Hepatocyte (in vitro differentiated cells): Measurements from ENCODE around the gene DLL1. TPM values are rescaled to one million over a fixed set of nuclear protein-coding genes. Genes with fewer than 3 reads are reported as not detected.

Source experiments
- DNase-seq: peaks from one replicate; pipeline ENCODE4 v3.0.0-alpha.2; 2016; ENCODE audit warnings: low spot score
- H2AFZ ChIP-seq: fragments of 200-600 bp; sonication (generic); 2 replicates; pipeline ENCODE4 v1.6.0; 2016; ENCODE audit warnings: antibody characterized with exemption, mild to moderate bottlenecking
- H3K27ac ChIP-seq: fragments of 200-600 bp; sonication (generic); 2 replicates; pipeline ENCODE4 v1.5.1; 2016; ENCODE audit warnings: mild to moderate bottlenecking
- H3K27me3 ChIP-seq: fragments of 200-600 bp; sonication (generic); 2 replicates; pipeline ENCODE4 v1.6.1; 2016
- H3K36me3 ChIP-seq: fragments of 200-600 bp; sonication (generic); replicated peaks from 2 replicates; pipeline ENCODE4 v1.5.1; 2016; ENCODE audit warnings: low read depth; ENCODE audit not compliant: insufficient read depth
- H3K4me1 ChIP-seq: fragments of 200-600 bp; sonication (generic); 2 replicates; pipeline ENCODE4 v1.5.1; 2016; ENCODE audit warnings: mild to moderate bottlenecking, moderate library complexity; ENCODE audit not compliant: insufficient read depth
- H3K4me2 ChIP-seq: fragments of 200-600 bp; sonication (generic); 2 replicates; pipeline ENCODE4 v1.6.0; 2016
- H3K4me3 ChIP-seq: fragments of 200-600 bp; sonication (generic); 2 replicates; pipeline ENCODE4 v1.5.1; 2016; ENCODE audit warnings: mild to moderate bottlenecking
- H3K79me2 ChIP-seq: fragments of 200-600 bp; sonication (generic); 2 replicates; pipeline ENCODE4 v1.6.0; 2017; ENCODE audit warnings: mild to moderate bottlenecking
- H3K9me2 ChIP-seq: fragments of 200-600 bp; sonication (generic); replicated peaks from 2 replicates; pipeline ENCODE4 v1.6.0; 2017; ENCODE audit warnings: mild to moderate bottlenecking; ENCODE audit not compliant: insufficient read depth
- H3K9me3 ChIP-seq: fragments of 200-600 bp; sonication (generic); 2 replicates; pipeline ENCODE4 v1.5.1; 2016; ENCODE audit warnings: low read depth, mild to moderate bottlenecking
- H4K20me1 ChIP-seq: fragments of 200-600 bp; sonication (generic); 2 replicates; pipeline ENCODE4 v1.6.0; 2016; ENCODE audit warnings: mild to moderate bottlenecking; ENCODE audit not compliant: insufficient read depth, poor library complexity, severe bottlenecking
- EZH2 ChIP-seq: fragments of 200-600 bp; sonication (generic); IDR thresholded peaks from 2 replicates; pipeline ENCODE4 v1.6.1; 2016; ENCODE audit warnings: antibody characterized with exemption, mild to moderate bottlenecking, borderline replicate concordance
- EZH2phosphoT487 ChIP-seq: fragments of 200-600 bp; sonication (generic); IDR thresholded peaks from one replicate; pipeline ENCODE4 v1.6.1; 2018; ENCODE audit warnings: antibody characterized with exemption, mild to moderate bottlenecking, low read depth, moderate library complexity; ENCODE audit not compliant: unreplicated experiment, severe bottlenecking
- WGBS: methylation state at CpG from one replicate; pipeline ENCODE4 v1.1.6; 2016; ENCODE audit warnings: low lambda C conversion rate; ENCODE audit errors: missing lambda C conversion rate; 5-methylcytosine and 5-hydroxymethylcytosine counted together
- polyA plus RNA-seq: library from polyadenylated mRNA; unstranded; fragments of >200 nt; fragmentation: Nextera tagmentation; extraction: Ambion mirVana; gene quantifications from 2 replicates; pipeline ENCODE4 v1.2.1, GENCODE V29; 2016
- total RNA-seq: library from RNA; depleted of rRNA; stranded (reverse); fragments of >200 nt; gene quantifications from 2 replicates; pipeline ENCODE4 v1.2.3, GENCODE V29; 2014
- TF ChIP-seq, protein P1 (sequence below): fragments of 200-600 bp; sonication (generic); IDR thresholded peaks from 2 replicates; pipeline ENCODE4 v1.5.1; 2016; ENCODE audit warnings: antibody characterized with exemption, mild to moderate bottlenecking; ENCODE audit not compliant: poor library complexity

The DLL1 gene
- total and polyA plus RNA-seq, 2 experiments from 2014 or later: 3.1 to 3.3 TPM

DNA sequence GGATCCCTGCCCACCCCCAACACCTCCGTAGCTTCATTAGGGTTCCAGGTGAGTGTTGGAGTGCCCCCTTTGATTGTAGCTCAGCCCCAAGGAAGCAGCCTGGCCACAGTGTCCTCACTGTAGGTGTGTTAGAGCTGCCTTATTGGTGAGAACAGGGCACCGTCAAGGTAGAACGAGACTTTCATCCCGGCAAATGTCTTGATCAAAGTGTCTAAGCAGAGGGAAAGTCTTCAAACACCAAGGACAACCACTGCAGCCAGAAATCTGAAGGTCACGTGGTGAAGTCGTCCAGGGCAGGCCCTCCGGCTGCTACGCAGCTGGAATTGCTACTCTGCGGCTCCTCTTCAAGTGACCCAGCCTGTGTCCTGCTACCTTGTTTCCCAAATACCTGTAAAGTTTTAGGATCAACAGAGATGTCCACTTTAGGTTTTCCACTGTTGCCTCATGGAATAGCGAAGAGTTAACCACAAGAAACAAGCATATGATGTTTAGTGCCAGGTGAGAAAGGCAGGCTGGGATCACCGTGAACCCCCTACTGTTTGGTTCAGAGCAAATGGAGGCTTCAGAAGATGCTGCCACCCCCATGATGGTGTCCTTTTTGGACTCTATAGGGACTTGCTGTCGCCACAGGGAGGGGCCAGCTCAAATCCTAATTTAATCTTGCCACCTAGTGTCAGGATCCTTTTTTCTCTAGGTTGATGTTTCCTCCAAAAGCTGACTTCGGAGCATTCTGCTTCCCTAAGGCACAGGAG is 1.7 kb upstream of the DLL1 start:
- peak overlapping the region; percentile 92 for H3K4me2 ChIP-seq
- no peaks in the 10 kb centered on the region for H3K36me3 ChIP-seq
- peak overlapping the region; percentile 33 for H3K4me3 ChIP-seq
- no peak overlapping the region for H3K27ac ChIP-seq
- H3K9me3 ChIP-seq: no peaks in the 10 kb centered on the region
- WGBS: 9% methylated on average over 13 of the region's 13 CpGs
- peaks cover 52% of the 10 kb centered on the region for H3K4me1 ChIP-seq
- DNase-seq: no peak
- H3K9me2 ChIP-seq: no peaks in the 10 kb centered on the region
- no peak for TF ChIP-seq EZH2phosphoT487
- TF ChIP-seq, protein P1, sequence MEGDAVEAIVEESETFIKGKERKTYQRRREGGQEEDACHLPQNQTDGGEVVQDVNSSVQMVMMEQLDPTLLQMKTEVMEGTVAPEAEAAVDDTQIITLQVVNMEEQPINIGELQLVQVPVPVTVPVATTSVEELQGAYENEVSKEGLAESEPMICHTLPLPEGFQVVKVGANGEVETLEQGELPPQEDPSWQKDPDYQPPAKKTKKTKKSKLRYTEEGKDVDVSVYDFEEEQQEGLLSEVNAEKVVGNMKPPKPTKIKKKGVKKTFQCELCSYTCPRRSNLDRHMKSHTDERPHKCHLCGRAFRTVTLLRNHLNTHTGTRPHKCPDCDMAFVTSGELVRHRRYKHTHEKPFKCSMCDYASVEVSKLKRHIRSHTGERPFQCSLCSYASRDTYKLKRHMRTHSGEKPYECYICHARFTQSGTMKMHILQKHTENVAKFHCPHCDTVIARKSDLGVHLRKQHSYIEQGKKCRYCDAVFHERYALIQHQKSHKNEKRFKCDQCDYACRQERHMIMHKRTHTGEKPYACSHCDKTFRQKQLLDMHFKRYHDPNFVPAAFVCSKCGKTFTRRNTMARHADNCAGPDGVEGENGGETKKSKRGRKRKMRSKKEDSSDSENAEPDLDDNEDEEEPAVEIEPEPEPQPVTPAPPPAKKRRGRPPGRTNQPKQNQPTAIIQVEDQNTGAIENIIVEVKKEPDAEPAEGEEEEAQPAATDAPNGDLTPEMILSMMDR: peak; percentile 16
- peak; percentile 26 for TF ChIP-seq EZH2
- no peaks in the 10 kb centered on the region for H4K20me1 ChIP-seq
- H3K79me2 ChIP-seq: no peaks in the 10 kb centered on the region
- peaks cover 90% of the 10 kb centered on the region for H3K27me3 ChIP-seq
- H2AFZ ChIP-seq: no peak overlapping the region

GRCh38 chr6:170292111-170292406 is 1.2 kb upstream of the DLL1 start:
- H3K27me3 ChIP-seq: peaks cover 90% of the 10 kb centered on the region

GRCh38 chr6:170291271-170292110 is 613 bp upstream of the DLL1 start:
- H3K9me2 ChIP-seq: no peaks in the 10 kb centered on the region
- TF ChIP-seq EZH2: no peak
- TF ChIP-seq, protein P1: peak; percentile 35
- H3K79me2 ChIP-seq: no peaks in the 10 kb centered on the region
- peaks cover 47% of the 10 kb centered on the region for H3K4me1 ChIP-seq
- peak overlapping the region; percentile 63 for H2AFZ ChIP-seq
- no peaks in the 10 kb centered on the region for H3K9me3 ChIP-seq
- peak overlapping the region; percentile 92 for H3K4me2 ChIP-seq
- WGBS: 2% methylated on average over 40 of the region's 87 CpGs
- peak overlapping the region; percentile 33 for H3K4me3 ChIP-seq
- no peaks in the 10 kb centered on the region for H4K20me1 ChIP-seq
- no peaks in the 10 kb centered on the region for H3K36me3 ChIP-seq
- peak; percentile 63 for DNase-seq
- no peak overlapping the region for H3K27ac ChIP-seq
- peaks cover 86% of the 10 kb centered on the region for H3K27me3 ChIP-seq

More at GRCh38 chr6:170292111-170292406, 1.2 kb upstream of the DLL1 start:
- no peaks in the 10 kb centered on the region for H3K9me2 ChIP-seq
- H3K27ac ChIP-seq: no peak overlapping the region
- peaks cover 47% of the 10 kb centered on the region for H3K4me1 ChIP-seq
- H3K4me3 ChIP-seq: peak overlapping the region; percentile 33
- TF ChIP-seq EZH2 (no peak), EZH2phosphoT487 (no peak)
- TF ChIP-seq, protein P1: no peak
- no peaks in the 10 kb centered on the region for H3K9me3 ChIP-seq
- no peak for DNase-seq
- WGBS: 8% methylated on average over 11 of the region's 11 CpGs
- H3K36me3 ChIP-seq: no peaks in the 10 kb centered on the region
- no peaks in the 10 kb centered on the region for H4K20me1 ChIP-seq
- no peaks in the 10 kb centered on the region for H3K79me2 ChIP-seq
- peak overlapping the region; percentile 92 for H3K4me2 ChIP-seq
- H2AFZ ChIP-seq: no peak overlapping the region
